WTC11 (cell line): ENCODE measurements around the gene PLEKHM1.
"Not testable (repeated sequence)": the region's sequence is repeated elsewhere in the genome, so short reads cannot be mapped to it uniquely, and the experiment has no call there.

Experiments used
- ATF2 ChIP-seq: sonication (generic); formaldehyde crosslinking; IDR thresholded peaks from 2 replicates; pipeline ENCODE4 v1.8.1; 2022; ENCODE audit warnings: low read depth, missing genetic modification reagents, borderline replicate concordance
- EMX1 ChIP-seq: fragments of 250-450 bp; sonication (Bioruptor Pico); IDR thresholded peaks from 2 replicates; pipeline ENCODE4 v1.8.0; 2021; ENCODE audit warnings: mild to moderate bottlenecking
- ERG ChIP-seq: fragments of 250-450 bp; sonication (Bioruptor Pico); IDR thresholded peaks from 2 replicates; pipeline ENCODE4 v1.8.0; 2021; ENCODE audit warnings: mild to moderate bottlenecking
- GRHL2 ChIP-seq: fragments of 250-450 bp; sonication (Bioruptor Pico); IDR thresholded peaks from 2 replicates; pipeline ENCODE4 v1.8.0; 2022; ENCODE audit warnings: mild to moderate bottlenecking, moderate library complexity; ENCODE audit not compliant: insufficient replicate concordance, severe bottlenecking
- JUN ChIP-seq: sonication (generic); formaldehyde crosslinking; IDR thresholded peaks from 2 replicates; pipeline ENCODE4 v1.8.0; 2023; ENCODE audit warnings: mild to moderate bottlenecking, missing genetic modification reagents
- TF ChIP-seq, protein P1 (sequence below): fragments of 200-600 bp; IDR thresholded peaks from 2 replicates; pipeline ENCODE4 v1.8.0; 2022; ENCODE audit warnings: antibody characterized with exemption

DNA sequence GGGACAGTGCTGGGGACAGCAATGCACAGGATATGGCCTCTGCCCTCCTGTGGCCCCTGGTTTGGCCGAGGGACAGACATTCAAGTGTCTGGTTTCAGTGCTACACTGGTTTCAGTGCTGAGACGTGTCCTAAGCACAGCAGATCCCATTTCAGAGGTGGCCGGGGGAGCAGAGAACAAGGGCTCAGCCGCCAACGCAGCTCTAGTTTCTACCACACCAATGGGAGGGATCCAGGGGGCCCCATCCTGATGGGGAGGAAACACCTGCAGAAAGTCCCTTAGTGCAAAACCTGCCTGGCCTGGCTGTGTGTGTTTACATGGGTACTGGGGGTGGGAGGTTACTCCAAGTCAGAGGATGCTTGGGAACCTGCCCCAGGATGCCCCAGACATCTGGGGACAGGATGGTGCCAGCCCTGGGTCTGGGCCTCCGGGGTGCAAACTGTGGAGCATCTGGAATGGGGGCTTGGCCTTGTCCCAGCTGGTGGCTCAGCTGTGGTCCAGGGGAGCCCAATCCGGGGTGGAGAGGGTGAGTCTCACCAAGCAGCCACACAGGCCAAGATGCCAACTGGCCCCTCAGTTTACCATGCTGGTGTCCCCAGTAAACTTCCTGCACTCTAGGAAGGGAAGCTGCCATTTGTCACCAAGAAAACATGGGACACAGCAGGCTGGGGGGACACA is 49.5 kb downstream of the PLEKHM1 start:
- TF ChIP-seq ERG, JUN, EMX1, GRHL2, ATF2 (CRISPR knock-in tag): not testable (repeated sequence)
- TF ChIP-seq, protein P1, sequence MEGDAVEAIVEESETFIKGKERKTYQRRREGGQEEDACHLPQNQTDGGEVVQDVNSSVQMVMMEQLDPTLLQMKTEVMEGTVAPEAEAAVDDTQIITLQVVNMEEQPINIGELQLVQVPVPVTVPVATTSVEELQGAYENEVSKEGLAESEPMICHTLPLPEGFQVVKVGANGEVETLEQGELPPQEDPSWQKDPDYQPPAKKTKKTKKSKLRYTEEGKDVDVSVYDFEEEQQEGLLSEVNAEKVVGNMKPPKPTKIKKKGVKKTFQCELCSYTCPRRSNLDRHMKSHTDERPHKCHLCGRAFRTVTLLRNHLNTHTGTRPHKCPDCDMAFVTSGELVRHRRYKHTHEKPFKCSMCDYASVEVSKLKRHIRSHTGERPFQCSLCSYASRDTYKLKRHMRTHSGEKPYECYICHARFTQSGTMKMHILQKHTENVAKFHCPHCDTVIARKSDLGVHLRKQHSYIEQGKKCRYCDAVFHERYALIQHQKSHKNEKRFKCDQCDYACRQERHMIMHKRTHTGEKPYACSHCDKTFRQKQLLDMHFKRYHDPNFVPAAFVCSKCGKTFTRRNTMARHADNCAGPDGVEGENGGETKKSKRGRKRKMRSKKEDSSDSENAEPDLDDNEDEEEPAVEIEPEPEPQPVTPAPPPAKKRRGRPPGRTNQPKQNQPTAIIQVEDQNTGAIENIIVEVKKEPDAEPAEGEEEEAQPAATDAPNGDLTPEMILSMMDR, result not testable (repeated sequence)
